Measurements from ENCODE around the gene SPINK8.
"Not testable (repeated sequence)": the region's sequence is repeated elsewhere in the genome, so short reads cannot be mapped to it uniquely, and the experiment has no call there.

DNA sequence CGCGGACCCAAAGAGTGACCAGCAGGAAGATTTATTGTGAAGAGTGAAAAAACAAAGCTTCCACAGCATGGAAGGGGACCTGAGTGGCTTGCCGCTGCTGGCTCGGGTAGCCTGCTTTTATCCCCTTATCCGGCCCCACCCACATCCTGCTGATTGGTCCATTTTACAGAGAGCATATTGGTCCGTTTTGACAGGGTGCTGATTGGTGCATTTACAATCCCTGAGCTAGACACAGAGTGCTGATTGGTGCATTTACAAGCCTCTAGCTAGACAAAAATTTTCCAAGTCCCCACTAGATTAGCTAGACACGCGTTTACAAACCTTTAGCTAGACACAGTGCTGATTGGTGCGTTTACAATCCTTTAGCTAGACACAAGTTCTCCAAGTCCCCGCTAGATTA lies 62.2 kb downstream of the SPINK8 start:
- TF ChIP-seq CTCF, POLR2A (IDR thresholded peaks at IDR 0.05): not testable (repeated sequence)
